ENCODE measurements around the gene ADAMTSL3. TPM values are rescaled to one million over a fixed set of nuclear protein-coding genes. Genes with fewer than 3 reads are reported as not detected.
A peak's percentile ranks its signal among the peaks of the same experiment; 100 is the strongest.

ADAMTSL3 gene
- polyA plus RNA-seq, 1 experiment: not detected

DNA sequence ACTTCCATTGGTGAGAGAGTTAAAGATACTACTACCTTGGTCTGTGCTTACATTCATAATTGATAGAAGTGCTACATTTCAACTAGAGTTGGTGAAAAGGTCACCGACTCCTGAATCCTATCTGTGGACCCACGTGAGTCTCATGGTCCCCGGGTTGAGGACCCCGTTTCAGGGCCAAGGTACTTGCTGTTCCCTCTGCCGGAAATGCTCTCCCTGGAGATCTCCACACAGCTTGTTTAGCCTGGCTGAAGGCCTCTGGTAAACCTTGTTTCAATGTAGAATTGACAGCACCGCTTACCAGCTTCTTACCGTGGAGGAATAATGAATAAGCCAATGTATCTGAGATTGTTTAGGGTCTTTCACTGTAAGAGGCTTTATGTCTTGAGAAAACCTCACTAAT is 355.7 kb downstream of the ADAMTSL3 start:
- TF ChIP-seq CTCF (IDR thresholded peaks at IDR 0.05; ENCODE audit: insufficient read depth, low read depth, low read length): no peak
- POLR2A ChIA-PET: no interaction called here
- CTCF ChIA-PET: interaction anchor here (0.7 to 0.9 kb wide), 2 partner anchors 23 to 25 kb away, joined by 3 read pairs; no protein-coding TSS in a partner anchor
- no peaks in the 10 kb centered on the region for H3K36me3 ChIP-seq (ENCODE audit: control insufficient read depth, insufficient read depth, low read length)
- DNase-seq (ENCODE audit: low read depth): no peak
- no peak overlapping the region for H3K4me3 ChIP-seq (ENCODE audit: low read depth, low read length)
- H3K27me3 ChIP-seq (ENCODE audit: control insufficient read depth, insufficient read depth, low read length): no peaks in the 10 kb centered on the region

DNA sequence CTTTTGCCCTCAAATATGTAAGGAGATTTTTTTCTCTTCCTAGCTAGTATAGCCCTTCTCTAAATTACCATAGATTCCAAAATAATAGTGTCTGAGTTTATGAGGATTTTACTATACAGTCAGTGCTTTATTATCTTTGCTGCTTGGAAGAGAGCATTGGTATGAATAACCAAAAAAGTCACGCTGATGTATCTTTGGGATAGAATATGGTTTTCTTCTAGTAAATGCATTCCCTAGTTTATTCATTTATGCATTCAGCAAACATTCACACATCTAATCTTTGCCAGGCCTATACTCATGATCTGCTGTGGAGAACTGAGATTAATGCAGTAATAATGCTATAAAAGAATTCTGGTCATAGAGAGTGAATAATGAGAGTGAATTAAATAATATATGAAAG is 356.3 kb downstream of the ADAMTSL3 start:
- Histone ChIP-seq H3K36me3 (ENCODE audit: control insufficient read depth, insufficient read depth, low read length) (no peaks in the 10 kb centered on the region), H3K27me3 (ENCODE audit: control insufficient read depth, insufficient read depth, low read length) (no peaks in the 10 kb centered on the region), H3K4me3 (ENCODE audit: low read depth, low read length) (no peak overlapping the region)
- POLR2A ChIA-PET: no interaction called here
- CTCF ChIA-PET: interaction anchor here (0.7 to 1.7 kb wide), 4 partner anchors 9 to 62 kb away, joined by 3 to 4 read pairs (median 3); no protein-coding TSS in a partner anchor
- DNase-seq (ENCODE audit: low read depth): no peak
- TF ChIP-seq CTCF (IDR thresholded peaks at IDR 0.05; ENCODE audit: insufficient read depth, low read depth, low read length): no peak

DNA sequence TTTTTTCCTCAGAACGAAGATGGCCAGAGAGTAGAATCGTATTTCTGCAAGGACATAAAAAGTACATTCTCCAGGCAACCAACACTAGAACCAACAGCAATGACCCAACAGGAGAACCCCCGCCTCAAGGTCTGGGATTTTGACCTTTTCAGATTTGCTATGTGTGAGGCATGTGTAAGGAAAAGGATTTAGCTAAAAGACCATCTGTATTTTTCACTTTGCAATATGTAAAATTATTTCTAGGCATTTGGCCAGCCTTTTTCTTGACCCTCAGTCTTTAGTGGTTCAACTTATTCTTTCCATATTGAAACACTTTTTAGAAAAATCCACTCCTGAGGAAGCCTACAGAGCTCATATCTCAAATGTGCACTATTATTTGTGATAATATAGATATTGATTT is 362.4 kb downstream of the ADAMTSL3 start:
- Histone ChIP-seq H3K27me3 (ENCODE audit: control insufficient read depth, insufficient read depth, low read length) (no peaks in the 10 kb centered on the region), H3K36me3 (ENCODE audit: control insufficient read depth, insufficient read depth, low read length) (no peaks in the 10 kb centered on the region), H3K4me3 (ENCODE audit: low read depth, low read length) (no peak overlapping the region)
- DNase-seq (ENCODE audit: low read depth): no peak
- ChIA-PET POLR2A (no interaction called here), CTCF (interaction anchor here (0.7 kb wide), 1 partner anchor 65 kb away, joined by 3 read pairs; no protein-coding TSS in a partner anchor)
- no peak for TF ChIP-seq CTCF (IDR thresholded peaks at IDR 0.05; ENCODE audit: insufficient read depth, low read depth, low read length)

- no peaks in the 10 kb centered on the region for H3K36me3 ChIP-seq (ENCODE audit: control insufficient read depth, insufficient read depth, low read length)
- ChIA-PET POLR2A (no interaction called here), CTCF (no interaction called here)
- no peak for TF ChIP-seq CTCF (IDR thresholded peaks at IDR 0.05; ENCODE audit: insufficient read depth, low read depth, low read length)
- H3K27me3 ChIP-seq (ENCODE audit: control insufficient read depth, insufficient read depth, low read length): no peaks in the 10 kb centered on the region
- no peak overlapping the region for H3K4me3 ChIP-seq (ENCODE audit: low read depth, low read length)
- no peak for DNase-seq (ENCODE audit: low read depth)
These were observed 368.6 kb downstream of the ADAMTSL3 start for GRCh38 chr15:84022516-84022915.

- Histone ChIP-seq H3K4me3 (ENCODE audit: low read depth, low read length) (no peak overlapping the region), H3K36me3 (ENCODE audit: control insufficient read depth, insufficient read depth, low read length) (no peaks in the 10 kb centered on the region), H3K27me3 (ENCODE audit: control insufficient read depth, insufficient read depth, low read length) (no peaks in the 10 kb centered on the region)
- ChIA-PET POLR2A (no interaction called here), CTCF (no interaction called here)
- peak; percentile 40 for TF ChIP-seq CTCF (IDR thresholded peaks at IDR 0.05; ENCODE audit: insufficient read depth, low read depth, low read length)
- no peak for DNase-seq (ENCODE audit: low read depth)
These were observed 369.7 kb downstream of the ADAMTSL3 start for GRCh38 chr15:84023636-84024035.

All from BJ (cell line).